Fibroblast of skin of abdomen (primary cell): ENCODE results near the gene C1GALT1. TPM values are rescaled to one million over a fixed set of nuclear protein-coding genes. Genes with fewer than 3 reads are reported as not detected.
"Not testable (repeated sequence)": the region's sequence is repeated elsewhere in the genome, so short reads cannot be mapped to it uniquely, and the experiment has no call there.

Source experiments
- DNase-seq: peaks from one replicate; pipeline ENCODE4 v3.0.0-alpha.2; 2013
- polyA plus RNA-seq, 2 experiments: library from polyadenylated mRNA; unstranded; fragments of 120-200 nt; gene quantifications; one replicate each; pipeline ENCODE4 v1.2.1, GENCODE V29; 2013; ENCODE audit not compliant: insufficient read length in 2 of 2

The C1GALT1 gene
- 17.1 TPM for polyA plus RNA-seq (2013, experiment 1 of 2; ENCODE audit: insufficient read length)
- polyA plus RNA-seq (2013, experiment 2 of 2; ENCODE audit: insufficient read length) = 19.3 TPM

DNA sequence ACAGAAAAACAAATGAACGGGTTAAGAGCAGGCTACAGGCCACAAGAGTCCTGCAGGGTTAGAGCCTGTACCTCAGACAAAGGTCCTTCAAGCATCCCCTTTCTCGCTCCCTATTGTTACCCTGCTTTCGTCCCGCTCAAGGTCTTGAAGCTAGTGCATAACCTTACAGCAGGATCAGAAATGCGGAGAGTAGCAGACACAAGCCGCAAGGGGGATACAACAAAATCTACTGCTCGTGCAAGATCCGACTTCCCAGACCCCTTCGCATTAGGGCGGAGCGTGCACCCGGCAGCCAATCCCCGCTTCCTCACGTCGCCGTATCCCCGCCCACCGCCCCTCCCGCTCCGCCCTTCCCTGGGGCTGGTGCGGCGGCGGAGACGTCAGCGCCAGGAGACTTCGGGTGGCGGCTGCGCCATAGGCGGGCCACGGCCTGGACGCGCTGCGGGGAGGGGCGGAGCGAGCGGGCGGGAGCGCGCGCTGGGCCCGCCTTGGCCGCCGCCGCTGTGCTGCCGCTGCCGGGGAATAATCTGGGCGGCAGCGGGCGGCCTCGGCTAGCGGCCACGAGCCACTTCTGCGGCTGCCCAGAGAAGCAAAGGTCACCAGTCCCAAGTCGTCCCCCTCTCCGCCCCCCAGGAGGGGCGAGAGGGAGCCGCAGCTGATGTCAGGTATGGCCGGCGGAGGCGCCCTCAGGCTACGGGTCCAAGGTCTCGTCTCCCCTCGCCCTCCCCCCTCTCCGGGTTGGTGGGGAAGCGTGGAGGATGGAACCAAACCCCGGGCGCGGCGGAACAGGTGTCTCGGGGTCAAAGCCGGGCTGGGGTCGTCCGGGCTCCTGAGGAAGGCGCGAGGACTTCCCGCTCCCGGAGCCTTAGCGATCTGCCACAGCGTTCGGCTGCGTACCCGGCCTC, at the start of gene C1GALT1:
Gene C1GALT1 (plus strand): TSS at position 389 of the 905 bp plus-strand sequence. CDS start 51,776 bp downstream, outside the sequence.
- DNase-seq = peak; percentile 98

DNA sequence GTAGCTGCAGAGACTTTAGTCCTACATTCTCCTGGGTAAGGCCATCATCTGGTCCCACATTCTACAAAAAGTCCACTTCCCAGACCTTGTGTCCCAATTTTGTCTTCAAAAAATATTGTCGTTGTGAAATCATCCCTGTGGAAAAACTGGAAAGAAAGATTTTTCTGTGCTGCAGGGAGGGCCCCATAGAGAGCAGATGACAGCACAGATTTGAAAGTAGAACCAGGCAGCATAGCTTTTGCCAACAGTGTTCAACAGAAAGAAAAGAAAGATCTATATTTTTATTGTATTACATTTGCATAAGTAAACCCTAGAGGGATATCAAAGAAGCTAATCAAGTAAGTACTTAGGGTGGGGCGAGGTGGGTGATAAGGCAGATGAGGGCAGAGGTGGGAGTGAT, 48.3 kb upstream of the C1GALT1 start:
- DNase-seq = no peak

DNA sequence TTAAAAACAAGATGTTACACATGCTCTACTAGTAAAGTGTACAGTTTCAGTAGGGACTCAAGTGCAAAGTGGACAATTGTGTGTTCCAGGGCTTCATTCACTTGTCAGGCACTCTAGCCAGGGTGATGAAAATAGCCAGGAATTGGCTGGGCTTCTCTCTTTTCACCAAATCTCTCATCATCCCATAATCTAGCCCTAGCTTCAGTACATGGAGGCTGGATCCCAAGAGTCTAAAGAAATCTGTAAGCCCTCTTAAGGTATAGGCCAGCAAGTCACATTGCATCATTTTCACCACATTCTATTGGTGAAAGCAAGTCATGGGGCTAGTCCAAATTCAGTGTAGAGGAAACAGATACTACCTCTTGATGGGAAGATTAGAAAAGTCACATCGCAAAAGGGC, 47.3 kb upstream of the C1GALT1 start:
- no peak for DNase-seq

DNA sequence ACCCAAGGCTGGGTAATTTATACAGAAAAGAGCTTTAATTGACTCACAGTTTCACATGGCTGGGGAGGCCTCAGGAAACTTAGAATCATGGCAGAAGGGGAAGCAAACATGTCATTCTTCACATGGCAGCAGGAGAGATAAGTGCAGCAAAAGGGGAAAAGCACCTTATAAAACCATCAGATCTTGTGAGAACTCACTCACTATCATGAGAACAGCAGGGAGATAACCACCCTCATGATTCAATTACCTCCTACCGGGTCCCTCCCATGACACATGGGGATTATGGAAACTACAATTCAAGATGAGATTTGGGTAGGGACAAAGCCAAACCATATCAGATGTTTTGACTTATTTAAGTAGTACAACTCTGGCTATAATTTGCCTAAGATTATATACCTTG, 46.4 kb upstream of the C1GALT1 start:
- not testable (repeated sequence) for DNase-seq

DNA sequence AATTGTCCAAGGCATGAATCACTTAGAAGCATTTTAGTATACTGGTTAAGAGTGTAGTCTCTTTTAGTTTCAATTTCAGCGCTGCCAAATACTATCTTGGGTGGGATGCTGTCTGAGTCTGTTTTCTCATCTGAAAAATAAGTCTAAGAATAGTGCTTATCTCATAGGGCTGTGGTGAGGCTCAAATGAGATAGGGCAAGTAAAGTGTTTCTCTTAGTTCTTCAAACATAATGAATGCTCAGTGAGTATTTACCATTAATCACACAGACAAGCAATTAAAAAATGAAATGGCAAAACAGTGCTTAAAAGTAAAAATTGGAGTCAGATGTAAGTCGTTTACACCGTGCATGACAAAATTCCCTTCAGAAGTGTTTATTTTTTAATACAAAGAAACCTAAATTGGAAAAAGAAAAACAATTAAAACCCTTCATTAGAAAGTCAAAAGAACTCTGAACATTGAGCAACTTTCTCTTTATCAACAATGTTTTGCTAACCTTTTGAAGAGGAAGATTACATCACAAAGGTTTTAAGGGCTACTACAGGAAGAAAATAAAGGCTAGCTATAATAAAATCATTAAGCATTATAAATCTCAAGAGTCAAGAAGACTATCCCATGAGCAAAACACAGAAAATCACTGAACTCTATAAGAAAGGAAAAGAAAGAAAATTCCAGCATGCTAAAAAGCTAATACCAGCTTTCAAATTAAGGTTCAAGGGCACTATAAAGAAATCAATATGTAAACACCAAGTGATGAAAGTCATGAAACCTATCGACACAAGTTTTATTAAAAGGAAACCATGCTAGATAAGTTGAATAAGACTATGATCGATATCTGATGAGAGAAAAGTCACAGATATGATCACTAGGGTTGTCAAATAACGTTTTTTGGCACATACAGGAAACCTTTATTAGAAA, 45.6 kb upstream of the C1GALT1 start:
- DNase-seq = no peak

DNA sequence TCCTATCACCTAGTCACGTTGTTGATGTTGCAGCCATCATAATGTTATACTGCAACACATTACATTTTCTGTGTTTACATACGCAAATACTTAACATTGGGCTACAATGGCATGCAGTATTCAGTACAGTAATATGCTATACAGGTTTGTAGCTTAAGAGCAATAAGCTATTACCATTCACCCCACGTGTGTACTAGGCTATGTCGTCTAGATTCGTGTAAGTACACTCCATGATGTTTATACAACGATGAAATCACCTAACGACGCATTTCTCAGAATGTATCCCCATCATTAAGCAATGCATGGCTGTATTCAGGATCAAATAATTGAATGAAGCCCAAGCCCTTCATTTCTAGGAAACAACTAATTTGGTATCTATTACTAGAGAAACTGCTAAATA, 43.4 kb upstream of the C1GALT1 start:
- DNase-seq = no peak

DNA sequence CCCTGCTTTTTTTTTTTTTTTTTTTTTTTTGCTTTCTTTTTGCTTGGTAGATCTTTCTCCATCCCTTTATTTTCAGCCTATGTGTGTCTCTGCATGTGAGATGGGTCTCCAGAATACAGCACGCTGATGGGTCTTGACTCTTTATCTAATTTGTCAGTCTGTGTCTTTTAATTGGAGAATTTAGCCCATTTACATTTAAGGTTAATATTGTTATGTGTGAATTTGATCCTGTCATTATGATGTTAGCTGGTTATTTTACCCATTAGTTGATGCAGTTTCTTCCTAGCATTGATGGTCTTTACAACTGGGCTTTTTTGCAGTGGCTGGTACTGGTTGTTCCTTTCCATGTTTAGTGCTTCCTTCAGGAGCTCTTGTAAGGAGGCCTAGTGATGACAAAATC, 38.9 kb upstream of the C1GALT1 start:
- not testable (repeated sequence) for DNase-seq

DNA sequence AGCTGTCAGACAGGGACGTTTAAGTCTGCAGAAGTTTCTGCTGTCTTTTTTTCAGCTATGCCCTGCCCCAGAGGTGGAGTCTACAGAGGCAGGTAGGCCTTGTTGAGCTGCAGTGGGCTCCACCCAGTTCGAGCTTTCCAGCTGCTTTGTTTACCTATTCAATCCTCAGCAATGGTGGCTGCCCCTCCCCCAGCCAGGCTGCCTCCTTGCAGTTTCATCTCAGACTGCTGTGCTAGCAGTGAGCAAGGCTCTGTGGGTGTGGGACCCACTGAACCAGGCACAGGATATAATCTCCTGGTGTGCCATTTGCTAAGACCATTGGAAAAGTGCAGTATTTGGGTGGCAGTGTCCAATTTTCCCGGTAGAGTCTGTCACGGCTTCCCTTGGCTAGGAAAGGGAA, 37.2 kb upstream of the C1GALT1 start:
- not testable (repeated sequence) for DNase-seq

DNA sequence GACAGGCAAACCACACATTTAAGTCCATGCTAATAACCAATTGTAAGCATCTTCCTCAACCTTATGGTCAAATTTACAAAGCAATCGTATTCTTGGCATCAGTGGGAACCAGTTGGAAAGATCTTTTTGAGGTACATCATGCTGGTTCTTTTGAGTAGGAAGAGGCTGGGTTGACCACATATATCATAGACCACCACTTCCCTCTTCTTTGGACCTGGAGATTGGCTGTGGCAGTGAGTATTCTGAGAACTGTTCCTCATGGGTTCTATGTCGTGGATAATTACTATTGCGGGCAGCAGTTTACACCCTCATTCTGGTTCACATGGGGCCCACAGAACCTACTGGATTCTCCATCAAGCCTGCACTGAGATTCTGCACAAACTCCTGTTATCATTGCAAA, 35.5 kb upstream of the C1GALT1 start:
- DNase-seq = no peak

DNA sequence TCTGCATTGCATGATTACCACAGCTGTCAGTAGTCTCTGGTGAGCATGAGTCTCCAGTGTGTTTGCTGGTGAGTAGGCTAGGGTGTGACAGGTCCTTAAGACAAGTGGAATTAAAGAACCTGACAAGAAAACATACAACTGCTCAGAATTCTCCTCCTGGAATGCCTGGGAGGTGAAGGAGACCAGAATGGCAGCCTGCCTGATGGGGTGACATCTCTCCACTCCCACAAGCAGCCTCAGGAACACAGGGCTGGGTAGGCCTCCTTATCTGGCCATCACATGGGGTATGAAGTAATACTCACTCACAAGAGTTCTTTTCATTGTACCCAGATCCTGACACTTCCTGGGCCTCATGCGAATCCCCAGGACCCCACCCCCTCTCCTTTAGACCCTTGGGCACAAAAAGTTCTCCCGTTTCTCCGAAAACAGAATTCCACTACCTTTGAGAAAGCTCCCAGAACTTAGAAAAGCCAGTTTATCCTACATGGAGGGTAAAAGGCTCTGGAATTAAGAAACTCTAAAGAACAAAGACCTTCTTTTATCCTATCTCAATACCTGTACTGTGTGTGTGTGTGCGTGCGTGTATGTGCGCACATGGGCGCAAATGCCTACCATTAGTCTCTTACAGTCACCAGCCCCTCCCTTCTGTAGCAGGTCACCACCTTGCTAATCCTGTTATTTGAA, 33.4 kb upstream of the C1GALT1 start:
- DNase-seq = no peak

DNA sequence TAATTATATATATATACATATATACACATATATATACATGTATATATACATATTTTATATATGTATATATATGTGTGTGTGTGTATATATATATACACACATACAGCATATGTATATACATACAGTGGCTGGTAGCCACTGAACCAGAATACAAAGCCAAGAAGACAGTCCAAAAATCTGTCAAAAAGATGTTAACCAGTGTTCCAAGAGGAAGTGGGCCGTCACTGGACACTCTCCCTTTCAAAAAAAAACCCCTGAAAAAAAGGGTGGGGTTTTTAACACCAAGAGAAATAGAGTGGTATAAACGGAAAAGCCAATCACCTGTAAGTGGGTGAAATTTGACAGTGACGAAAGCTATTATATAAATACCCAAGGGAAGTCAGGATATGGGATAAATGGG, 31.1 kb upstream of the C1GALT1 start:
- no peak for DNase-seq

DNA sequence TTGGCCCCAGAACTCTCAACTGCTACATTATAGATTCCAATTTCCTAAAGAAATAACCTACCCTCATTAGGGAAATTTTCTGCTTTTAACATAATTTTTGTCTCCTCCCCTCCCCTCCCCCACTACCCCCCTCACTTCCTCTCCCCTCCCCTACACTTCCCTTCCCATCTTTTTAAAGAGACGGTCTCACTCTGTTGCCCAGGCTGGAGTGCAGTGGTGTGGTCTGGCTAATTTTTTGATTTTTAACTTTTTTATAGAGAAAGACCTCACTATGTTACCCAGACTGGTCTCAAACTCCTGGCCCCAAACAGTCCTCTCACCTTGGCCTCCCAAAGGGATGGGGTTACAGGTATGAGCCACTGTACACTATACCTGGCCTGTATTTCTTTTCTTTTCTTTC, 30.5 kb upstream of the C1GALT1 start:
- DNase-seq = no peak

DNA sequence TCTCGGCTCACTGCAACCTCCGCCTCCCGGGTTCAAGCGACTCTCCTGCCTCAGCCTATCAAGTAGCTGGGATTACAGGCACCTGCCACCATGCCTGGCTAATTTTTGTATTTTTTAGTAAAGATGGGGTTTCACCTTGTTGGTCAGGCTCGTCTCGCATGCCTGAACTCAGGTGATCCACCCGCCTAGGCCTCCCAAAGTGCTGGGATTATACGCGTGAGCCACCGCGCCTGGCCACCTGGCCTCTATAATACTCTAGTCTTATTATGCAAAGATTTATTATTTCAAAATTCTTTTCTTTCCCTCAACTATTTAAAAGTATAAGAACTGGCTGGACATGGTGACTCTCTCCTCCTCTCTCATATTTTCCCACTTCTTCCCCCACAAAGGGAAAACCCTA, 30.0 kb upstream of the C1GALT1 start:
- no peak for DNase-seq

DNA sequence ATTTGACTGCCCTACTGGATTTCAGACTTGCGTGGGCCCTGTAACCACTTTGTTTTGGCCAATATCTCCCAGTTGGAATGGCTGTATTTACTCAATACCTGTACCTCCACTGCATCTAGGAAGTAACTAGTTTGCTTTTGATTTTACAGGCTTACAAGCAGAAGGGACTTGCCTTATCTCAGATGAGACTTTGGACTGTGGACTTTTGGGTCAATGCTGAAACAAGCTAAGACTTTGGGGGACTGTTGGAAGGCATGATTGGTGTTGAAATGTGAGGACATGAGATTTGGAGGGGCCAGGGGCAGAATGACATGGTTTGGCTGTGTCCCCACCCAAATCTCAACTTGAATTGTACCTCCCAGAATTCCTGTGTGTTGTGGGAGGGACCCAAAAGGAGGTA, 28.0 kb upstream of the C1GALT1 start:
- not testable (repeated sequence) for DNase-seq

DNA sequence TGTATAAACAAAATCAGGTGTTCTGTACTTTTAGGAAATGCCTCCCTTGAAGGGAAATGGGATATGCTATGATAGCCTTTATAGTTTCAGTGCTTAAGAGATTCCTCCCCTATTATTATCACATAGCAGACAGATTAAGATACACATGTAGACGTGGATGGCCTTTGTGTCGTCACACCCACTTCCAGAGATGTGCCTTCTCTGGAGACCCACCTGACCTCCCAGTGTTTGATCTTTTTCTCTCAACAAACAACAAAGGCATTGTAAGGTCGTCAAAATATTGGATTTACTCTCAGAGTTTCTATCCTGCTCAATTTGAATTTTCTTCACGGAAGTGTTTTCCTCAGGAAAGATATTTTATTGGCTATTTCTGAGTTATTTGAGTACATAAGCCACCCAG, 25.7 kb upstream of the C1GALT1 start:
- no peak for DNase-seq

DNA sequence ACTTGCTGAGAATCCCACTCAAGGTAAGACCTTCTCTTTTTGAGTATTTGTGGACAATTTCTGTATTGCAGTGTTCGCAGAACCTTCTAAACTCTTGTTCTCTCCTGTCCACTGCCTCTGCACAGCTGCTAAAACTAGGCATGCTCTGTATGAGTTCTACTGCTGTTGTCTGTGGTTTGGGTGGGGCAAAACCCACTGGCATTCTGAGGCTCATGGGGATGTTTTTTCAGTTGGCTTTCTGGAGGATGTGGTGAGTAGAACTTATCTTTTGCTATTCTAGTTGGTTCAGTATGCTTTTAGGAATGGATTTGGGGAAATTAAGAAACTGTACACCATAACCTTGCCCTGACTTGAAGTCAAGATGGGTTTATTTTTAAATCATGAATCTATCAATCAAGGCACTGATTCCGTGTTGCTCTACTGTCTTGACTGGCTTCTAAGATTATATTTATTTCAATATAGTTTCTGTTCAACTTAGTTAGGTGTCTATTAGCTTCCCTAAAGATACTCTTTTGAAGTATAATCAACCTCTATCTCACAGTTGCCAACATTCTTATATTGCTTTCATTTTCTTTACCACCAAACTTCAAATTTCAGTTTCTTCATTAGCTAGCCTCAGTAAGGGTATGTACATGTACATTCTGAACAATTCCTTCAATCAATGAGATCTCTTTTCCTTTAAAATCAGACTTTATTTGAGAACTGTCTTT, 25.0 kb upstream of the C1GALT1 start:
- peak; percentile 72 for DNase-seq

DNA sequence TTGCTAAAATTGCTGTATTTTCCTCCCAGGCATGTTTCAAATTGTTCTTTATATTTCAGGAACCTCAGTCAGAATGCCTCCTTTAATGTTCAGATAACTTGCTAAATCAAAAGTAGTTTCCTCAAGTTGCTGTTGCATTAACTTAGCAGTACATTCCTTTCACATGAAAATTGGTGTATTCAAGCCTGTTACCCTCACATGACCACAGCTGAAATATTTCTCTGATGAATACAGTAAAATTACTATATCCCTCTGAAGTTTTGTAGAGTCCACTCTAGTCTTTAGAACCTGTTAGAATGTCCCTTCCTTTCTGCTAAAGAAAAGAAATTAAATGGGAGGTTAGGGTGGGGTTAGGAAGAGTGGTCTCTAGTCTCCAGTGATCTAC, 24.5 kb upstream of the C1GALT1 start:
- peak; percentile 67 for DNase-seq

DNA sequence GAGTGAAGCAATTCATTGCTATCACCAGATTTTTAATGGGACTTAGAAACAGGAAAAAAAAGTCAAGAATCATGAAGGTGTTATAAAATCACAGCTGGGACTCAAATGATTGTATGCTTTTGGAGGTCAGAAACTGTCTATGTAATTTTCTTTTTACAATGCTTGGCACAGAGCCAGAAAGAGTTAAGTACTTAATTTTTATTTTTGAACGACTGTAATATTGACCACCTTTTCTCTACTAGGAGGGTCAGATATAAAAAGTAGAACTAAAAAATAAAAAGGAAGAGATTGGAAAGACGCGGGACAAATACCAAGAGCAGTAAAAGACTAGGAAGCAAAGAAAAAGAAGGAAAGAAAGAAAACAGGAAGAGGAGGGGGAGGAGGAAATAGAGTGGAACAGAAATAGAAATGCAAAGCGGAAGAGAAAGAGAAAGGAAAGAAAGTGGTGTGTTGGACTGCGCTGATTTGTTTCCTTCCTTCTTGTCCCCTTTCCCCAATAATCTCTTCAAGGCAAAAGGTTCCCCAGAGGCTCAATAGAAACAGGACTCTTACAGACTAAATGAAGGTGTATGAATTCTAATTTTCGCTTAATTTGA, 23.2 kb upstream of the C1GALT1 start:
- no peak for DNase-seq

DNA sequence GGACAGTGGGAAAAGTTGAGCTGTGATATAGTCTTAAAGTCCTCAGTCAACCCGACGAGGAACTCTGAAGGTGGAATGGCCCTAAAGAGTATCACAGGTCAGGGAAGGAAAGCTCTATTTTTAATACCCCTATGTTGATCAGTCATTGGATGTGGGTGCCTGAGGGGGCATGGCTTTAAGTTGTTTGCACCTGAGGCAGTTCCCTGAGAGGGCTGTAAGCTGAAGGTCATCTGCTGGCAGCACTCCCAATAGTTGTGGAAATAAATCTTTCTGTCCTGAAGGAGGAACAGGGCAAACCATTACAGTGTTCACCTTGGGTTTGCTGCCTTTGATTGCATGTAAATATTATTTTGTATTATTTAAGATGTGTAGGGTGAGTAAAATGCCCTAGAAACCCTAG, 17.8 kb upstream of the C1GALT1 start:
- no peak for DNase-seq

DNA sequence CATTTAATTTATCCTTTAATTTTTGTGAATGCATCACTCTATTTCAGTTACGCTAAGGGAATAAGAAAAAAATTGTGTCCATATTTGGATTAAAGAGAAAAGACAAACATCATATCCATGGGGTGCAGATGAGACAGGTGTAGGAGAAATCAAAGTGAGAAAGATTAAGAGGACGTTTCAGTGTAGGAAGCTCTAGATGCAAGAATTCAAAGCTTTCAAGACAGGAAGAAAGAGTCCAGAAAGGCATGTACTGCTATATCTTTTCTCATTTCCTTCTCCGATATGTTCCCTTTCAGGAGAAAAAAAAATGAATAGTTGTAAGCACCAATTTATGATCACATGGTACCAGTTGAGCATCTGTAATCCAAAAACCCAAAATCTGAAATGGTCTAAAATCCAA, 17.0 kb upstream of the C1GALT1 start:
- DNase-seq = no peak

DNA sequence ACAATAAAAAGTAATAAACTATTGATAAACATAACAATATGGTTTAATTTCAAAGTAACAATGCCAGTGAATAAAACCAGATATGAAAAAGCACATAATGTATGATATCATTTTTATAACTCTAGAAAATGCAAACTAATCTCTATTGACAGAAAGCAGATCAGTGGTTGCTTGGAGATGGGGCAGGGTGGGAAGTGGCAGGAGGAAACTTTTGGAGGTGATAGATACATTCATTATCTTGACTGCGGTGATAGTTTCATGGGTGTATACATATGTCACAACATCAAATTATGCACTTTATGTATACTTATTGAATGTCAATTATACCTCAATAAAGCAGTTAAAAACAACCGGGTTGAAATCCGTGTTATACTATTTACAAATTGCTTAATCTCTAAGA, 16.0 kb upstream of the C1GALT1 start:
- DNase-seq = no peak

DNA sequence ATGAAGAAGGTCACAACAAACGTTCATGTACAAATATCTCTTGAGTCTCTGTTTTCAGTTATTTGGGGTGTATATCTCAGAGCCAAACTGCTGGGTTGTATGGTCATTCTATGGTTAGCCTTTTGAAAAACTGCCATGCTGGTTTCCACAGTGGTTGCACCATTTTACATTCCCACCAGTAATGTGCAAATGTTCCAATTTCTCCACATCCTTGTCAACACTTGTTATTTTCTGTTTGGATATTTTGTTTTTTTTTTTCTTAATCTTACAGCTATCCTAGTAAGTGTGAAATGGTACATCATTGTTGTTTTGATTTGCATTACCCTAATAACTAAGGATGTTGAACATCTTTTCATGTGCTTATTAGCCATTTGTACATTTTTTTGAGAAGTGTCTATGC, 13.0 kb upstream of the C1GALT1 start:
- DNase-seq = no peak
